Body of pancreas (tissue), 4 donors: ENCODE data around the gene NDC80.

Source experiments
- CTCF ChIP-seq, 7 experiments: fragments of 450-650 bp in 4 of 7; fragments of 200-600 bp in 3 of 7; sonication (generic) in 3 of 7; IDR thresholded peaks; one replicate each; pipeline ENCODE4 v1.5.1; 2016 to 2019; ENCODE audit warnings: antibody characterized with exemption in 7 of 7
- POLR2A ChIP-seq, 3 donors: fragments of 450-650 bp; IDR thresholded peaks; one replicate each; pipeline ENCODE4 v1.6.1; 2016; ENCODE audit warnings: antibody characterized with exemption in 3 of 3, mild to moderate bottlenecking in 2 of 3

GRCh38 chr18:2662990-2663389 is 91.6 kb downstream of the NDC80 start:
- no peak for TF ChIP-seq POLR2A (IDR thresholded peaks at IDR 0.05)
- no peak for TF ChIP-seq CTCF (IDR thresholded peaks at IDR 0.05)
